A673 (cell line): Measurements from ENCODE around the gene GMPPA.

ENCODE experiments used
- EZH2 ChIP-seq: fragments of 200-600 bp; sonication (generic); IDR thresholded peaks from 2 replicates; pipeline ENCODE4 v1.6.1; 2017; ENCODE audit warnings: borderline replicate concordance, low read depth, mild to moderate bottlenecking, mixed read lengths, antibody characterized with exemption, low read length; ENCODE audit not compliant: poor library complexity, severe bottlenecking
- TF ChIP-seq, protein P1 (sequence below): fragments of 300-800, 200-600 bp; sonication (generic); conservative IDR thresholded peaks from 2 replicates; pipeline ENCODE4 v1.5.1; 2017; ENCODE audit warnings: low read depth, mild to moderate bottlenecking, antibody characterized with exemption, low read length, moderate library complexity, mixed read lengths

GRCh38 chr2:219514196-219514761 lies 15.6 kb downstream of the GMPPA start, which contains the start of gene ASIC4:
- TF ChIP-seq, protein P1, sequence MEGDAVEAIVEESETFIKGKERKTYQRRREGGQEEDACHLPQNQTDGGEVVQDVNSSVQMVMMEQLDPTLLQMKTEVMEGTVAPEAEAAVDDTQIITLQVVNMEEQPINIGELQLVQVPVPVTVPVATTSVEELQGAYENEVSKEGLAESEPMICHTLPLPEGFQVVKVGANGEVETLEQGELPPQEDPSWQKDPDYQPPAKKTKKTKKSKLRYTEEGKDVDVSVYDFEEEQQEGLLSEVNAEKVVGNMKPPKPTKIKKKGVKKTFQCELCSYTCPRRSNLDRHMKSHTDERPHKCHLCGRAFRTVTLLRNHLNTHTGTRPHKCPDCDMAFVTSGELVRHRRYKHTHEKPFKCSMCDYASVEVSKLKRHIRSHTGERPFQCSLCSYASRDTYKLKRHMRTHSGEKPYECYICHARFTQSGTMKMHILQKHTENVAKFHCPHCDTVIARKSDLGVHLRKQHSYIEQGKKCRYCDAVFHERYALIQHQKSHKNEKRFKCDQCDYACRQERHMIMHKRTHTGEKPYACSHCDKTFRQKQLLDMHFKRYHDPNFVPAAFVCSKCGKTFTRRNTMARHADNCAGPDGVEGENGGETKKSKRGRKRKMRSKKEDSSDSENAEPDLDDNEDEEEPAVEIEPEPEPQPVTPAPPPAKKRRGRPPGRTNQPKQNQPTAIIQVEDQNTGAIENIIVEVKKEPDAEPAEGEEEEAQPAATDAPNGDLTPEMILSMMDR = no peak
- no peak for TF ChIP-seq EZH2
